Activated CD8-positive, alpha-beta memory T cell treated with anti-CD3 and anti-CD28 coated beads for 24 hours (primary cell): ENCODE data around the gene DPP10.
"Not testable (repeated sequence)": the region's sequence is repeated elsewhere in the genome, so short reads cannot be mapped to it uniquely, and the experiment has no call there.

ENCODE experiments used
- DNase-seq: peaks from one replicate; pipeline ENCODE4 v3.0.0-alpha.2; 2020

The DPP10 gene

GRCh38 chr2:115034801-115035200 is 592.4 kb downstream of the DPP10 start:
- DNase-seq = no peak

GRCh38 chr2:115036818-115037217 is 594.4 kb downstream of the DPP10 start:
- DNase-seq = no peak

- DNase-seq = no peak
These were observed 615.0 kb downstream of the DPP10 start for GRCh38 chr2:115057473-115057872.

- DNase-seq = no peak
These were observed 627.6 kb downstream of the DPP10 start for GRCh38 chr2:115070002-115070401.

GRCh38 chr2:115071534-115071933 is 629.1 kb downstream of the DPP10 start:
- DNase-seq = no peak

GRCh38 chr2:115075800-115076199 is 633.4 kb downstream of the DPP10 start:
- no peak for DNase-seq

GRCh38 chr2:115077626-115078025 is 635.2 kb downstream of the DPP10 start:
- DNase-seq = no peak

GRCh38 chr2:115083225-115083624 is 640.8 kb downstream of the DPP10 start:
- no peak for DNase-seq

GRCh38 chr2:115083711-115084110 is 641.3 kb downstream of the DPP10 start:
- DNase-seq = no peak

- no peak for DNase-seq
These were observed 642.0 kb downstream of the DPP10 start for GRCh38 chr2:115084446-115084845.

- not testable (repeated sequence) for DNase-seq
These were observed 643.7 kb downstream of the DPP10 start for GRCh38 chr2:115086051-115086620.

- no peak for DNase-seq
These were observed 652.0 kb downstream of the DPP10 start for GRCh38 chr2:115094441-115094840.

GRCh38 chr2:115105966-115106365 is 663.5 kb downstream of the DPP10 start:
- DNase-seq = no peak

GRCh38 chr2:115115135-115115534 is 672.7 kb downstream of the DPP10 start:
- no peak for DNase-seq

- no peak for DNase-seq
These were observed 675.9 kb downstream of the DPP10 start for GRCh38 chr2:115118306-115118705.

- DNase-seq = no peak
These were observed 676.6 kb downstream of the DPP10 start for GRCh38 chr2:115119086-115119485.

GRCh38 chr2:115122701-115123100 is 680.3 kb downstream of the DPP10 start:
- no peak for DNase-seq

- DNase-seq = no peak
These were observed 682.4 kb downstream of the DPP10 start for GRCh38 chr2:115124817-115125216.

- DNase-seq = no peak
These were observed 687.1 kb downstream of the DPP10 start for GRCh38 chr2:115129536-115129935.

GRCh38 chr2:115160531-115161080 is 718.2 kb downstream of the DPP10 start:
- no peak for DNase-seq

GRCh38 chr2:115161081-115161770 is 718.8 kb downstream of the DPP10 start:
- no peak for DNase-seq

GRCh38 chr2:115161771-115162493 is 719.5 kb downstream of the DPP10 start:
- no peak for DNase-seq

GRCh38 chr2:115162494-115163293 is 720.3 kb downstream of the DPP10 start:
- DNase-seq = no peak
